K562 (cell line): ENCODE results near the gene DAB2IP. TPM values are rescaled to one million over a fixed set of nuclear protein-coding genes. Genes with fewer than 3 reads are reported as not detected.
A peak's percentile ranks its signal among the peaks of the same experiment; 100 is the strongest.

Experiments used
- ATAC-seq: fragments of 200-7000 bp; cut with Tn5 transposase; 3 replicates; pipeline ENCODE4 v1.9.1; 2020; ENCODE audit warnings: moderate library complexity
- BruUV-seq: library from RNA; stranded (reverse); fragments of 400-500 nt; replicated peaks from 2 replicates; lab custom pipeline; 2021; lab: Mats Ljungman, UMichigan
- CTCF ChIA-PET: fragments of 300-600 bp; formaldehyde crosslinking; extraction: SDS; loops from one replicate; lab custom pipeline; 2021; ENCODE audit warnings: low intra/inter-chr PET ratio; lab: Yijun Ruan, JAX
- POLR2A ChIA-PET: fragments of 300-600, 350-650 bp; sonication (Branson Sonifier 250); formaldehyde crosslinking; extraction: SDS; loops from one replicate; lab custom pipeline; 2021; ENCODE audit warnings: antibody characterized with exemption, inconsistent platforms; lab: Yijun Ruan, JAX
- DNase-seq, 4 experiments: peaks; one replicate each; pipeline versions ENCODE4 v3.0.0 to v3.0.0-alpha.2; 2011 to 2018; ENCODE audit warnings: low spot score in 3 of 4, mixed read lengths in 3 of 4; ENCODE audit errors: extremely low read depth in 1 of 4
- FAIRE-seq: peaks from 2 replicates; lab custom pipeline; 2011; peaks lifted over from hg19 to GRCh38; lab: Jason Lieb, UNC
- H2AFZ ChIP-seq: 2 replicates; pipeline ENCODE4 v1.6.0; 2011; ENCODE audit warnings: low read depth, low read length, control low read depth, inconsistent platforms
- H3K27ac ChIP-seq: fragments of 200-600 bp; 3 replicates; pipeline ENCODE4 v1.8.0; 2011; ENCODE audit warnings: low read depth, mild to moderate bottlenecking, control low read depth, inconsistent platforms, low read length, moderate library complexity, mixed read lengths; ENCODE audit errors: extremely low read depth
- H3K27me3 ChIP-seq, 2 experiments: fragments of 300-600 bp in 1 of 2; 2 replicates in 1 of 2; 3 replicates in 1 of 2; pipeline versions ENCODE4 v1.6.0 to v1.8.0; 2011; ENCODE audit warnings: inconsistent platforms in 2 of 2, low read length in 2 of 2, mild to moderate bottlenecking in 1 of 2, mixed read lengths in 1 of 2, moderate library complexity in 1 of 2; ENCODE audit not compliant: control insufficient read depth in 2 of 2, insufficient read depth in 2 of 2
- H3K36me3 ChIP-seq: fragments of 300-600 bp; 3 replicates; pipeline ENCODE4 v1.8.0; 2011; ENCODE audit warnings: mild to moderate bottlenecking, low read length, inconsistent platforms; ENCODE audit not compliant: control insufficient read depth, insufficient read depth
- H3K4me1 ChIP-seq, 2 experiments: fragments of 200-600 bp in 1 of 2; replicated peaks in 1 of 2; 2 replicates in 1 of 2; 3 replicates in 1 of 2; pipeline versions ENCODE4 v1.5.1 to v1.8.0; 2011; ENCODE audit warnings: inconsistent platforms in 2 of 2, low read length in 2 of 2, mild to moderate bottlenecking in 1 of 2, mixed read lengths in 1 of 2, moderate library complexity in 1 of 2; ENCODE audit not compliant: control insufficient read depth in 2 of 2, insufficient read depth in 2 of 2
- H3K4me2 ChIP-seq: 2 replicates; pipeline ENCODE4 v1.6.1; 2011; ENCODE audit warnings: low read length, control low read depth, inconsistent platforms, mixed read lengths; ENCODE audit not compliant: insufficient read depth
- H3K4me3 ChIP-seq: fragments of 200-600 bp; sonication (generic), shearing (Covaris generic); 2 replicates; pipeline ENCODE4 v1.5.1; 2016; ENCODE audit warnings: control low read depth, inconsistent platforms
- H3K79me2 ChIP-seq: fragments of 200-600 bp; 3 replicates; pipeline ENCODE4 v1.8.0; 2011; ENCODE audit warnings: low read length, inconsistent platforms; ENCODE audit not compliant: control insufficient read depth, insufficient read depth
- H3K9ac ChIP-seq, 2 experiments: 2 replicates each; pipeline versions ENCODE4 v1.6.0 to v1.6.1; 2011; ENCODE audit warnings: low read depth in 2 of 2, low read length in 2 of 2, control low read depth in 1 of 2, inconsistent platforms in 1 of 2, mild to moderate bottlenecking in 1 of 2, mixed read lengths in 1 of 2; ENCODE audit not compliant: insufficient read depth in 1 of 2
- H3K9me1 ChIP-seq: one replicate; pipeline ENCODE4 v1.6.0; 2011; ENCODE audit warnings: inconsistent platforms, mild to moderate bottlenecking, low read length, moderate library complexity; ENCODE audit not compliant: control insufficient read depth, insufficient read depth
- H3K9me3 ChIP-seq: replicated peaks from 2 replicates; pipeline ENCODE4 v1.5.1; 2011; ENCODE audit warnings: low read depth, low read length, inconsistent platforms; ENCODE audit not compliant: control insufficient read depth, insufficient read depth
- H4K20me1 ChIP-seq: replicated peaks from 2 replicates; pipeline ENCODE4 v1.6.1; 2011; ENCODE audit warnings: low read length, inconsistent platforms, mixed read lengths; ENCODE audit not compliant: control insufficient read depth, insufficient read depth
- LARP7 ChIP-seq: fragments of 450-650 bp; IDR thresholded peaks from 2 replicates; pipeline ENCODE4 v1.6.1; 2016
- RFX7 ChIP-seq: fragments of 250-450 bp; sonication (Bioruptor Pico); IDR thresholded peaks from 2 replicates; pipeline ENCODE4 v1.5.1; 2021; ENCODE audit warnings: mild to moderate bottlenecking
- WGBS: fragments of 100-300 bp; shearing (Covaris generic); methylation state at CpG from one replicate; pipeline ENCODE4 v1.1.6; 2016; ENCODE audit warnings: low coverage, mixed read lengths; ENCODE audit not compliant: insufficient coverage; ENCODE audit errors: missing lambda C conversion rate; 5-methylcytosine and 5-hydroxymethylcytosine counted together
- in situ Hi-C: fragments of 300-500 bp; cut with MboI; formaldehyde crosslinking; loops from 4 replicates; pipeline ENCODE4 v1.15.0; 2018; ENCODE audit warnings: inconsistent platforms, mixed read lengths
- intact Hi-C: fragments of 100-400 bp; cut with micrococcal nuclease; formaldehyde crosslinking; loops from 2 replicates; pipeline ENCODE4 v1.14.2; 2022
- polyA plus RNA-seq, 8 experiments: library from polyadenylated mRNA; depleted of rRNA in 4 of 8; stranded (reverse) in 5 of 8; unstranded in 3 of 8; fragments of >200 nt; fragmentation: Nextera tagmentation in 2 of 8; fragmentation: Illumina TruSeq in 1 of 8; extraction: Ambion mirVana in 2 of 8; extraction: Trizol in 1 of 8; gene quantifications; 2 replicates each; pipeline versions ENCODE4 v1.2.1 to v1.2.3, GENCODE V29; 2011 to 2014; ENCODE audit warnings: inconsistent platforms in 1 of 8, missing spikeins in 1 of 8
- total RNA-seq, 7 experiments: library from RNA; depleted of rRNA in 6 of 7; stranded (reverse); fragments of >200 nt in 6 of 7; fragmentation: Illumina TruSeq in 2 of 7; extraction: Trizol in 2 of 7; gene quantifications; 2 replicates each; pipeline versions ENCODE4 v1.2.1 to v1.2.3, GENCODE V29; 2011 to 2021; ENCODE audit warnings: low replicate concordance in 1 of 7
- TF ChIP-seq, protein P1 (sequence below): sonication (generic); formaldehyde crosslinking; IDR thresholded peaks from 2 replicates; pipeline ENCODE4 v1.8.0; 2022; ENCODE audit warnings: missing genetic modification reagents, mild to moderate bottlenecking, borderline replicate concordance
- TF ChIP-seq, protein P2 (sequence below), 2 experiments: fragments of 450-650 bp in 1 of 2; sonication (generic) in 1 of 2; formaldehyde crosslinking in 1 of 2; IDR thresholded peaks in 1 of 2; conservative IDR thresholded peaks in 1 of 2; 2 replicates each; pipeline versions ENCODE4 v1.6.1 to v1.8.1; 2016 to 2023; ENCODE audit warnings: mild to moderate bottlenecking in 2 of 2, moderate library complexity in 2 of 2, inconsistent platforms in 1 of 2, missing genetic modification reagents in 1 of 2

Gene DAB2IP
- total and polyA plus RNA-seq, 9 of the 15 experiments (the other 6 are each of a cell fraction or from before 2014, with no cell fraction given): 0.04 to 0.31 (median 0.08) TPM; not detected in 5

GRCh38 chr9:121784731-121785411 lies 133.4 kb downstream of the DAB2IP start:
- peaks cover 0 to 8% of the 10 kb centered on the region in 2 experiments; a peak in 1 of 5 replicates for H3K4me1 ChIP-seq
- in situ Hi-C loops: no loop called here
- ChIA-PET POLR2A (interaction anchor here (0.7 kb wide), 1 partner anchor 9 kb away, joined by 4 read pairs; no protein-coding TSS in a partner anchor), CTCF (no interaction called here)
- WGBS: 1% methylated on average over 11 of the region's 17 CpGs
- H3K9ac ChIP-seq: no peak overlapping the region
- H3K27me3 ChIP-seq: peaks cover 23 to 80% of the 10 kb centered on the region in 2 experiments
- no peak overlapping the region for H3K27ac ChIP-seq
- H2AFZ ChIP-seq: no peak overlapping the region
- no peaks in the 10 kb centered on the region for H4K20me1 ChIP-seq
- H3K36me3 ChIP-seq: no peaks in the 10 kb centered on the region
- H3K4me3 ChIP-seq: no peak overlapping the region
- no peaks in the 10 kb centered on the region for H3K9me1 ChIP-seq
- ATAC-seq (peak; percentile 29; the same call in 1 of the 3 replicates), DNase-seq (no peak), FAIRE-seq (no peak)
- no peaks in the 10 kb centered on the region for H3K9me3 ChIP-seq
- BruUV-seq: no TSS peak
- no peaks in the 10 kb centered on the region for H3K79me2 ChIP-seq
- intact Hi-C loops: no loop called here
- H3K4me2 ChIP-seq: no peak overlapping the region
- TF ChIP-seq, protein P1, sequence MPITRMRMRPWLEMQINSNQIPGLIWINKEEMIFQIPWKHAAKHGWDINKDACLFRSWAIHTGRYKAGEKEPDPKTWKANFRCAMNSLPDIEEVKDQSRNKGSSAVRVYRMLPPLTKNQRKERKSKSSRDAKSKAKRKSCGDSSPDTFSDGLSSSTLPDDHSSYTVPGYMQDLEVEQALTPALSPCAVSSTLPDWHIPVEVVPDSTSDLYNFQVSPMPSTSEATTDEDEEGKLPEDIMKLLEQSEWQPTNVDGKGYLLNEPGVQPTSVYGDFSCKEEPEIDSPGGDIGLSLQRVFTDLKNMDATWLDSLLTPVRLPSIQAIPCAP (CRISPR knock-in tag): no peak
- TF ChIP-seq LARP7 (no peak), RFX7 (CRISPR knock-in tag) (no peak)
- TF ChIP-seq, protein P2, sequence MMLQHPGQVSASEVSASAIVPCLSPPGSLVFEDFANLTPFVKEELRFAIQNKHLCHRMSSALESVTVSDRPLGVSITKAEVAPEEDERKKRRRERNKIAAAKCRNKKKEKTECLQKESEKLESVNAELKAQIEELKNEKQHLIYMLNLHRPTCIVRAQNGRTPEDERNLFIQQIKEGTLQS (IDR thresholded peaks at IDR 0.05): no peak
- TF ChIP-seq, protein P2 (CRISPR knock-in tag; conservative IDR thresholded peaks at IDR 0.05): no peak
- TF ChIP-seq, all 486 proteins: peak for 0
